GF-D8 (cell line): ENCODE measurements around the gene IGFBP1.
"Not testable (repeated sequence)": the region's sequence is repeated elsewhere in the genome, so short reads cannot be mapped to it uniquely, and the experiment has no call there.

Experiments
- DNase-seq: peaks from one replicate; lab custom pipeline; 2025; lab: John Stamatoyannopoulos, UW

IGFBP1 gene

DNA sequence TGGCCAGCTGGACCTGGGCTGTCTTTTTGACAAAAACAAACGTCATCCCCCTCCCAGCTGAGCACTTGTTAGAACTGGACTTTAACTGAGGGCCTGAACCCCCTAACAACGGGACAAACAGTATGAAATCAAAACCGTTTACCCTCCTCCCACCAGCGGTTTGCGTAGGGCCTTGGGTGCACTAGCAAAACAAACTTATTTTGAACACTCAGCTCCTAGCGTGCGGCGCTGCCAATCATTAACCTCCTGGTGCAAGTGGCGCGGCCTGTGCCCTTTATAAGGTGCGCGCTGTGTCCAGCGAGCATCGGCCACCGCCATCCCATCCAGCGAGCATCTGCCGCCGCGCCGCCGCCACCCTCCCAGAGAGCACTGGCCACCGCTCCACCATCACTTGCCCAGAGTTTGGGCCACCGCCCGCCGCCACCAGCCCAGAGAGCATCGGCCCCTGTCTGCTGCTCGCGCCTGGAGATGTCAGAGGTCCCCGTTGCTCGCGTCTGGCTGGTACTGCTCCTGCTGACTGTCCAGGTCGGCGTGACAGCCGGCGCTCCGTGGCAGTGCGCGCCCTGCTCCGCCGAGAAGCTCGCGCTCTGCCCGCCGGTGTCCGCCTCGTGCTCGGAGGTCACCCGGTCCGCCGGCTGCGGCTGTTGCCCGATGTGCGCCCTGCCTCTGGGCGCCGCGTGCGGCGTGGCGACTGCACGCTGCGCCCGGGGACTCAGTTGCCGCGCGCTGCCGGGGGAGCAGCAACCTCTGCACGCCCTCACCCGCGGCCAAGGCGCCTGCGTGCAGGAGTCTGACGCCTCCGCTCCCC is at the start of gene IGFBP1:
Gene IGFBP1 (plus strand): TSS at position 304 of the 808 bp plus-strand sequence. CDS start 165 bp downstream, at position 469.
- DNase-seq = no peak

DNA sequence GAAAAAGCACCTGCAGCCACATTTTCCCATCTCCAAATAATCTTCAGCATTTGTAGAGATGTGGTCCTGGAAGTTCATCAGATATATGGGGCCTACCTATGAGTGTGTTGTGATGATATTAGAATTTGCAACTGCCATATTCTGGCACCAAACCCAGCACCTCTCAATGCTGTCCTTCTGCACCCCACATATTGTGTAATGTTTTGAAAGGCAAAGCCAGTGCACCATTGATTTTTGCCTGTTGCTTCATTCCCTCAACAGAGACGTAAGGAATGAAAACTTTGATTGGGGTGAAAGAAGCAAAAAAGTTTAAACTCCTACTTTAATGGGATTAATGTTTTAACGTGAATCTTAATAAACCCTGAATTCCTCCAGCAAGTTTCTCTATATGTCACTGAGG is 49.4 kb upstream of the IGFBP1 start:
- DNase-seq = not testable (repeated sequence)

DNA sequence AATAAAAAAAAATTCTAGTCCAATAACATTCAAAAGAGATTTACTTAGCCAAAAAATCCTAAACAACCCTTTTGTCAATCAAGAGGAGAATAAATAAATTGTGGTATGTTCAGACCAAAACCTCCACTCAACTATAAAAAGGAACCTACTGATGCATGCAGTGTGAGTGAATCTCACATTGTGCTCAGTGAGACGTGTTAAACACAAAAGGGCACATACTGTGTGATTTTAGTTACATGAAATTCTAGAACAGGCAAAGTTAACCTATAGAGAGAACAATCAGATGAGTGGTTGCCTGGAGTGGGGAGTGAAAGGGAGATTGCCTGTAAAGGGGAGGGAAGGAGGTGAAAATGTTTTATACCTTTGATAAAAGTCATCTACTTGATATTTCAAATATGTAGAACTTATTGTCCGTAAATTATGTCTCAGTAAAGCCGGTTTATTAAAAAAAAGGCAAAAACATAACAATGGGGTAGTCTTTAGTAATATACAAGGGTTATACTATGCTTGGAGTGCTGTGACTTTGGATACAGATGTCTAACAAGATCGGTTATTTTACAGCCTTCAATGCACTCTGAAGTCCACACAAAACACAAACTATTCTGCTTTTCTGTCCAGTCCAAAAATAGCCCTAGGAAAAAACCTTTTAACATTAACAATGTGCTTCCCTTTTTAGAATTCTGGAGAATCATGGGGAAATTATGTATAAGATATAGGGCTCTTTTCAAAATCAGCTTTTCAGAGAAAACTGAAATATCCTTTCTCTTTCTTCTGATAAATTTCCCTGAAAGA is 46.2 kb upstream of the IGFBP1 start:
- DNase-seq = not testable (repeated sequence)

DNA sequence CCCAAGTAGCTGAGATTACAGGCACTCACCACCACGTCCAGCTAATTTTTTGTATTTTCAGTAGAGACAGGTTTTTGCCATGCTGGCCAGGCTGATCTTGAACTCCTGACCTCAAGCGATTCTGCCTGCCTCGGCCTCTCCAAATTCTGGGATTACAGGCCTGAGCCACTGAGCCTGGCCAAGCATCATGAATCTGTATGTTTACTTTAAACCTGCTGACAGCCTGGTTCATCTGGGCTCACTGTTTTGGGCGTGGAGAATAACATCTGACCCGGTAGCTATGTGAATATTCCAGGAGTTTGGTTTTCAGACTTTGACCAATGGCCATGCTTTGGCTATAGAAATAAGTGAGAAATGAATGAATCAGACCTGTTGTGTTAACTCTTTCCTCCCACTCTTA is 41.8 kb upstream of the IGFBP1 start:
- DNase-seq = not testable (repeated sequence)

DNA sequence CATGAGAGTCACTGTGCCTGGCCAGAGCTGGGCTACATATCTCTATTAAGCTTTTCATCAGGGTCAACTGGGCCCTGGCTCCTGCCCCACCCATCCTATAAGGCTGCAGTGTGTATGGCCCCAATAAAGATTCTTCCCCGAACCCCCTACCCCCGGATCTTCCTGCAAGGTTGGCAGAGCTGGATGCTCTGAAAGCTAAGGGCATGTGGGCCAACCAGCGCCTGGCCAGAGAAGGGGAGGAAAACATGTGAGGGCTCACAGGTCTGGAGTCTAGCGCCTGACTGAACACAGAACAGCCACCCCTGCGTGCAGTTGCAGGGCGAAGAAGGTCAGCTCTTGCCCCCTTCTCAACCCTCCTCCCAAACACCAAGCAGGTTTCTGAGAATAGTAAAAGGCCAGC is 39.6 kb upstream of the IGFBP1 start:
- DNase-seq = not testable (repeated sequence)

DNA sequence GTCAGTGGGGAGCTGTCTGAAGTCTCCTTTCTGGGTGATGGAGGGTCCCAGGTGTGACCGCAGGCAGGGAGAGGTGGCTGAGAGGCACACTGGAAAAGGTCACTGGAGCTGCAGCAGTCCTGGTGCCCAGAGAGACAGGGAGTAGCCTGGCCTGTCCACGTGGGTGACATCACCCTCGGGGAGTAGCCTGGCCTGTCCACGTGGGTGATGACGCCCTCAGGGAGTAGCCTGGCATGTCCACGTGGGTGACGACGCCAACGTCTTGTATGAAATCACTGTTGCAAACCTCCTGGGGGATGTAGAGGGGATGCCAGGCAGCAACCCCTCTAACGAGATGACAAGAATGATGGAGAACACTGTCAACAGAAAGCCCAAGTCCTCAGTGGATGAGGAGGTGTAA is 35.3 kb upstream of the IGFBP1 start:
- not testable (repeated sequence) for DNase-seq

DNA sequence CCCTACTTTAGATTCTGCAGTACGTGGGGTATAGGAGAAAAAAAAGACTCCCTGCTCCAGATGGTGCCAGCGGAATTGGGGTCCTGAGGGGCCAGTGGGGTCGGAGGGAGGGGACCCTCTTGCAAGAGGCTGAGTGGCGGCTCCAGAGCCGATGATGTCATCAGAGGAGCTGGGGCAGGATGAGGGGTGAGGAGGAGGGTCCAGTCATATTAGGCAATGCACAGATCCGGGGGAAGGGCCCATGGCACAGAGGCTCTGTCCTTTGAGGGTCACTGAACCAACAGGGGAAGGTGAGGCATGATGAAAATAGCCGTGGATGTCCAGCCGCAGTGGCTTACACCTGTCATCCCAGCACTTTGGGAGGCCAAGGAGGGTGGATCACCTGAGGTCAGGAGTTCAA is 34.8 kb upstream of the IGFBP1 start:
- DNase-seq = not testable (repeated sequence)

DNA sequence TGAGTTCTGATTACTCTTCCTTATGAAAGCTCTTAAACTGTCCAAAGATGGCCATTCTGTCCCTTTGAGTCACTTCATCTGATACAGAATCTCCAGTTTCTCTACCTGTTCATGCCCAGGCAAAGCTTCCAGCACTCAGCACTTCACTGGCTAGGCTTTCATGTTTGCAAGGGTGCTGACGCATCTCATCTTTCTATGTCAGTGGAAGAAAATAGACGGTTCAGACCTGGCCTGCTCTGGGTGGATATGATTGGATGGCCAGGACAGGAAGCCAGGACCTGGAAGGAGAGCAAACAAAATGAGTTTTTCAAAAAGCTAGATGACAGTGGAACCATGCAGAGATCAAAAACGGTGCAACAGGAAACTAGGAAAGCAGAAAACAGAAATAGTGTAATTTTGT is 32.6 kb upstream of the IGFBP1 start:
- DNase-seq = not testable (repeated sequence)

DNA sequence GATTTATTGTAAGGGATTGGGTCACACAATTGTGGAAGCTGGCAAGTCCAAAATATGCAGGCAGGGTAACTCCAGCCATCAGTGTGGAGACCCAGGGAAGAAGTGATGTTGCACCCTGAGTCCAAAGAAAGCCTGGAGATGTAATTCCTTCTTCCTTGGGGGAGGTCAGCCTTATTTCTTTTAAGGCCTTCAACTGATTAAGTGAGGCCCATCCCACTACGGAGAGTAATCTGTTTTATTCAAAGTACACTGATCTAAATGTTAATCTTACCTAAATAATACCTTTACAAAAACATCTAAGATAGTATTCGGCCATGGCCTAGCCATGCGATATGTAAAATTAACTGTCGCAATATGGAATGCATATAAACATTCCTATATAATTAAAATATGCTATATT is 31.4 kb upstream of the IGFBP1 start:
- not testable (repeated sequence) for DNase-seq

DNA sequence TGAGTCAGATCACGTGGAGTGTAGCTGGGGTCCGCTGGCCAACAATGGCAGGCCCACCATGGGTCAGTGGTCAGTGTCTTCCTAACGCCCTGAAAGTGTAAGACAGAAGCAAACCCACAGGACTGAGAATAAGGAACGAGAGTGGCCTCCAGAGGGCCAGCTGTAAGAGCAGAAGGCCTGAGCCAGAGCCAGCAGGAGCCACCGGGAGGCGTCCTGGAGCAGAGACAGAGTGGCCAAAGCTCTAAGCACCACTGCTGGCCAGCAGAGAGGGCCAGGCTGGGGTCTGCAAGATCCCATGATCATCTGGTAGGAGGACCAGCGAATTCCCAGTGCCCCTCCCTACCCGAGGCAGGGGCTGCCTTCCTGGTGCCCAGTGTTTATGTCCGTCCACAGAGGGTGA is 24.6 kb upstream of the IGFBP1 start:
- DNase-seq = no peak

DNA sequence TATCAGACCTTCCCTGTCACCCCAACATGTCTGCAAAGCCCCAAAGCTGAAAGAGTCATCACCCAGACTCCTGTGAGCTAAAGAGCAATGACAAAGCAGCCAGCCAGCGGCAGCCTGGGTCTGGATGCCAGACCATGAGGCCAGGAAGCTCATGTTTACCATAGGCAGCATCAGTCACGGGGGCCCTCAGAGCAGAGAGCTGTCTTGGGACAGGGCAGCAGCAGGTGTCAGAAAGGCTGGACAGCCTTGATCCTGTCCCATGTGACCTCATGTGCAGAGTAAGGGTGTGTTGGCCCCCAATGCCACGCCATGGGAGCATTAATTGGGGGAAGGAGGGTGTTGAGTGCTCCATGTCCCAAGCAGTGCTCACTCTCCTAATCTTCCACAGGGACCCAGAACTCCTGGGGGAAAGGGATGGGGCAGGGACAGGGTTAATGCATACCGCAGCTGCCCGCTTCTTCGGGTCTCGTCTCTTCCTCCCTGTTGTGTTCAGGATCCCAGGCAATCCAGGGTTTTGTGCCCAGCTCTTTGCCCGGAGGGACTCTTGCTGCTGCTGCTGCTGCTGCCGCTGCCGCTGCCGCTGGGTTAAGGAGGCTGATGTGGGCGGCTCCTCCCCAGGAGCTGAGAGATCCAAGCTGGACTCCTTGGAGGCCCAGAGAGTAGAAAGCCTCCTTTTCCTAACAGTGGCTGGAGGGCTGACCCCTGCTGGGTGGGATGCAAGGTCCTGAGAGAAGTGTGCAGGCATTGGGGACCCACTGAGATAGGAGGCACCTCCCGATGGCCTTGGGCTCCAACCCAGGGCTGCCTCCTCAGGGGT is 22.5 kb upstream of the IGFBP1 start:
- DNase-seq = no peak

DNA sequence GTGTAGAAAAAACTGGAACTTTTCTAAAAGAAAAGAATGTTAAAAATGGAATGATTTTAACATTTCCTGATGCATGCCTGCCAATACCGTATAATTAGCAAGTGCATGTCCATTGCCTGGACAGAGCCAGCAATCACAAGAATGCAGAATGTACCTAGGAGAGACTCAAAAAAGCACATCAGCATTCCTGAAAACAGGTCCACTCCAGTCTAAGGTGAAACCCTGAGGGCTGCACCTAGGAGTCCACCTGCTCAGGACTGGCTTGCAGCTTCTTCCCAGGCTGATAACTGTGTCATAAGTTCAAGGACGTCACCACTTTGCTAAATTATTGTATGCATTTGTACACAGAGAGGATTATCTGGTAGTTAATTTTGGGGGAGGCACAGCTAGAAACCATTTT is 20.8 kb upstream of the IGFBP1 start:
- DNase-seq = no peak

DNA sequence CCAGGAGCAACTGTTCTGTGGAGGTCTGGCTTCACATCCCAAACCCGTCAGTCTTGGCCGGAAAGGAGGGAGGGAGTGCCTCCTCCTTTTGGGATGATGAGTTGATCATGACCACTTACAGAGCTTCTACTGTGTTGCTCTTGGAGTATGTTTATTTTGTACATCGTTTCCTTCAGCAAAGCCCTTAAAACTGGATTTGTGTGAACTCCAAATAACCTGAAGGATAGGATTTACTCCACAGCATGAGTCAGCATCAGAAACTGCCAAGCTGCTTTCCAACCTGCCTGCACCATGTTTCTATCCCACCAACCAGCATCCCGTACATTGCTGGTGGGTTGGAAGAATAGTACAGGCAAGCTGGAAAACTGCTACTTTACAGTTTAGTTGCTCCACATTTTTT is 18.9 kb upstream of the IGFBP1 start:
- DNase-seq = no peak

DNA sequence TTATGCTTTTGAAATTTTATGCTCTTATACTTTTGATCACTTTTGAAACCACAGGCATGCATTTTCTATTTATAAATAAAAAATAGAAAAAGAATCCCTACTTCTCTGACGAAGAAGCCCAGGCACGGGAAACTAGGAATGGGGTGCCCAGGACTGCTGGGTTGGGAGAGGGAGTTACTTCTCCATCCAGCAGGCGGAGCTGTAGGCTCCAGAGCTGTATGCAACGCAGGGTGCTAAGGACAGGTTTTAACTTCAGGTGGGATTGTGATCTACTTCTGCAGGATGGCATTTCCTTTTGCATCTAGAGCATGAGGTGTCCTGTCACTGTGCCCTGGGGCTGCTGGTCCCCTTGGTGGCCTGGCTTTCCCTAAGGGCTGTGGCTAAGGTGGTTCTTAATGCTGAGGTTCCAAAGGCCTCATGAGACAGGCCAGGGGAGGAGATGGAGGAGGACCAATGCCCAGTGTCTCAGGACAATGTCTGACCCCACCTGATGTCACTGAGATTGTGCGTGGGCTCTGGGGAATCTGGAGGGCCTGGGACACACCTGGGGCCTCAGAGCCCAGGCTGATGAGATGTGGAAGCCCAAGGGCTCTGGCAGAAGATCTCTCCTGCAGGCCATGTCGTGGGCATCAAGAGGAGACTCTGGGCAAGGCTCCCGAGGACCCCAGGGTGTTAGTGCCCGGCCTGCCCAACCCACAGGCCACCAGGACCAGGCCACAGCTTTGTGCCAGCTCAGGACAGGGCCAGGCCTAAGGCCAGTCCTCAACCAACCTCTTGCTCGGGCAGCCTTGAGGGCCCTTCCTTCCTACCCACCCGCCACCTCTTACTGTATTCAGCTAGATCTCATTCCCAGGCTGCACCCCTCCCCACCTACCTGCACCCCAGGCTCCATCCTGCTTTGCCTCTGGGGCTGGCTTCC is 15.9 kb upstream of the IGFBP1 start:
- DNase-seq = no peak

DNA sequence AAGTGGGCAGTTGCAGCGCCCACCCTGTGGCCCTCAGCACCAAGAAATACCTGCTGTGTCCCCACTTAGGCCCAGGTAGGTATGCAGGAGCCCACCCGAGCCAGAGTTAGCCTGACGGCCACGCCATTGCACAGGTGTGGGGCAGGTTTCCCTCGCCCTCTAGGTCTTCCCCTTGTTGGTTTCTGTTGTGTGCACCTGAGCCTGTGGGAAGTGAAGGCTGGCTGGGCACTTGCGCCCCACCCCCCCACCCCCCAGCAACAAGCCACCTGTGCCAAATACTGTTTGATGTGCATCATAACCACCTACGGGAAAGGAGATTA is 15.3 kb upstream of the IGFBP1 start, which contains the start of gene CCDC201:
Gene CCDC201 (minus strand): TSS at position 48 of the 320 bp plus-strand sequence. CDS start 75 bp downstream, outside the sequence.
- no peak for DNase-seq

DNA sequence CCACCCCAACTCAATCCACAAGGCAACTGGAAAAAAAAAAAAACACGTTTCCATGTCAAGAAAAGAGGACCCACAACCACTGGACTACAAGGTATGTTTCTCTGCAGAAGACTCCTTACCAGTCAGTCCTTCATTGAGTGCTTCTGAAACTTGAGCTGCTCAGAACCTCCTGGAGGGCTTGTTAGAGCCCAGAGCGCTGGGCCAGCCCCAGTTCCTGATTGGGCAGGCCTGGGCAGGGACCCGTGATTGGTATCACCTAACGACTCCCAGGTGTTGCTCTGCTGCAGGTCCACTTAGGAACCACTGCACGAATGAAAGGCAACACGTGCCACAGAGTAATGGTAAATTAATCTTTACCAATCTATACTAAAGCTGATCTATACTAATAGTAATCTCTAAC is 14.9 kb upstream of the IGFBP1 start:
- no peak for DNase-seq

DNA sequence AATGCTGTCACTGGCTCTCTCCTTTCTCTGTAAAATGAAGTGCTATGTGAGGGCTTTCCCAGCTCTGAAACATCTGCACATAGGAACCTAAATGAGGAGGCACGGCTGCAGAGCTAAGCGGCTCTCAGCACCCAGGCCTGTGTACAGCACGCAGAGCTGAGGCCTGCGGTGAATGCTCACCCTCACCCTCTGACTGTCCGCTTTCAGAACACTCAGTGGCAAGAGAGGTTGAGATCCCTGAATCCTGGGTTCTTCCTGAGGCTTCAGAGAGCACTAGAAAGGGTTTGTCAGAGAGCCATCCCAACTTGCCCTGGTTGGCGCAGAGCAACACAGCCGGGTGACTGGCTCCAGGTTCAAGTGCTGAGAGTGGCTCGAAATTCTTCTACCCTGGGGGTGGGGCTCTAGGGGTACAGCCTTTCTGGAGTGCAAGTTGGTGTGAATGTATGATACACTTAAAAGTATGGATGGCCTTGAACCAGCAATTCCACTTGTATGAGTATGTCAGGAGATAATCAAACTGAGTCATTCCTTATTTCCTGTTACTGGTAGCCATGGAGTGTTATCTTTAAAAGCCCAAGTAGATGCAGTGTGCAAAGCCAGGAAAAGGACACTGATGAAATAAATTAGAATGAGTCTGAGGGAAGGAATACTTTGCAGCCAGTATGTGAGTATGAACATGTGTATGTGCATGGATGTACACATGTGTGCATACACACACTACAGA is 13.7 kb upstream of the IGFBP1 start:
- DNase-seq = no peak

DNA sequence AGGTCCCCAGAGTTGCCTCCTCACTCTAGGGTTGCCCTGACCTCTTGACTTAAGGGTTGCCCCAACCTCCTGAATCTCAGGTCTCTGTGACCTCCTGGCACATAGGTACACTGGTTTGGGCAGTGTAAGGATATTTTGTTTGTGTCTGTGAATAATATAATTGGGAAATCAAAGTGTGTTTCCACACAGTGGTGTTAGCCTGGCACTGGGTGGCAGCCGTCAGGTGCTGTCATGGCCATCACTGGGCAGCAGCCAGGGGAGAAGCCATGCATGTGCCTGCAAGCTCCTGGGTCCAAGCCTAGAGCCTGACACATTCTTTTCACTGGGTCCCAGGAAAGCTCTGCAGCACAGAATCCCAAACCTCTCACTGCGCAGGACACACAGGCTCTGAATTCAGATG is 11.8 kb upstream of the IGFBP1 start:
- no peak for DNase-seq

DNA sequence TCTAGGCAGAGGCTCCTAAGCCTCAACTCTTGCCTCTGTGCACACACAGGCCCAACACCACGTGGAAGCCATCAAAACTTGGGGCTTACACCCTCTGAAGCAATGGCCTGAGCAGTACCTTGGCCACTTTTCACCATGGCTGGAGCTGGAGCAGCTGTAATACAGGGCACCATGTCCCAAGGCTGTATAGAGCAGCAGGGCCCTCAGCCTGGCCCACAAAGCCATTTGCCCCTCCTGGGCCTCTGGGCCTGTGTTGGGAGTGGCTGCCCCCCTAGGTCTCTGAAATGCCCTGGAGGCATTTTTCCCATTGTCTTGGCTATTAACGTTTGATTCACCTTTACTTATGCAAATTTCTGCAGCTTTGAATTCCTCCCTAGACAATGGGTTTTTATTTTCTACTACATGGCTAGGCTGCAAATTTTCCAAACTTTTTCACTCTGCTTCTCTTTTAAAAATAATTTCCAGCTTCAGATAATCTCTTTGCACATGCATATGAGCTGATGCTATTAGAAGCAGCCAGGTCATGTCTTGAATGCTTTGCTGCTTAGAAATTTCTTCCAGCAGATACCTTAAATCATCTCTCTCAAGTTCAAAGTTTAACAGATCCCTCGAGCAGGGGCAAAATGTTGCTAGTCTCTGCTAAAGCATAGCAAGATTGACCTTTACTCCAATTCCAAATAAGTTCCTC is 9.7 kb upstream of the IGFBP1 start:
- DNase-seq = no peak

DNA sequence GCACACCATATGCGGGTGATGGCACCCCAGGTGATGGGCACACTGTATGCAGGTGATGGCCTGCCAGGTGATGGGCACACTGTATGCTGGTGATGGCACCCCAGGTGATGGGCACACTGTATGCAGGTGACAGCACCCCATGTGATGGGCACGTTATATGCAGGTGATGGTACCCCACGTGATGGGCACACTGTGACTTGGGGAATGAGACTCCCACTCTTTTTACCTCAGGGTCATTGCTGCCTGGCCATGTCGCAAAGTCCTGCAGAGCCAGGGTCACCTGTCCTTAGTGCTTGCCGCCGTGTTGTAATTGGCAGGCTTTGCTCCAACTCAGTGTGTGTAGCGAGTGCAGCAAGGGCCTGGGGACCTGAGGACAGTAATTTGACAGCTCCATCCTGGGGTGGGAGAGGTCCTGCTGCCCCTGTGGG is 7.8 kb upstream of the IGFBP1 start:
- DNase-seq = no peak
